ENCODE measurements around the gene SORBS1.

Gene SORBS1

GRCh38 chr10:95478935-95479334 lies 82.2 kb downstream of the SORBS1 start:
- Histone ChIP-seq H3K9me3 (ENCODE audit: control insufficient read depth, insufficient read depth, low read depth, low read length) (no peaks in the 10 kb centered on the region), H3K4me3 (ENCODE audit: low read depth, low read length) (no peak overlapping the region), H3K36me3 (ENCODE audit: control insufficient read depth in 2 of 2, insufficient read depth in 1 of 2, low read length in 2 of 2) (no peaks in the 10 kb centered on the region), H3K27ac (ENCODE audit: extremely low read depth, low read depth, low read length) (no peak overlapping the region), H3K4me1 (ENCODE audit: control insufficient read depth, insufficient read depth, low read length) (peaks cover 22% of the 10 kb centered on the region)
- 0 out of 2 replicates have a peak, but pooled peaks have one; percentile 26 for TF ChIP-seq IKZF3 (tag by site-specific recombination; IDR thresholded peaks at IDR 0.05)
- no peak for TF ChIP-seq ZBTB21 (tag by site-specific recombination; IDR thresholded peaks at IDR 0.05)
- ChIA-PET POLR2A (interaction anchor here (0.7 kb wide), 1 partner anchor 38 kb away, joined by 3 read pairs; no protein-coding TSS in a partner anchor), CTCF (interaction anchor here (0.6 to 1.5 kb wide), 6 partner anchors 26 to 125 kb away, joined by 3 to 4 read pairs (median 3); no protein-coding TSS in a partner anchor)

- Histone ChIP-seq H3K36me3 (ENCODE audit: control insufficient read depth in 2 of 2, insufficient read depth in 1 of 2, low read length in 2 of 2) (no peaks in the 10 kb centered on the region), H3K4me3 (ENCODE audit: low read depth, low read length) (no peak overlapping the region), H3K9me3 (ENCODE audit: control insufficient read depth, insufficient read depth, low read depth, low read length) (no peaks in the 10 kb centered on the region), H3K4me1 (ENCODE audit: control insufficient read depth, insufficient read depth, low read length) (peaks cover 26% of the 10 kb centered on the region), H3K27ac (ENCODE audit: extremely low read depth, low read depth, low read length) (no peak overlapping the region)
- POLR2A ChIA-PET: no interaction called here
- CTCF ChIA-PET: interaction anchor here (0.6 to 1.4 kb wide), 2 partner anchors 57 to 122 kb away, joined by 4 read pairs; no protein-coding TSS in a partner anchor
- TF ChIP-seq KLF17 (tag by site-specific recombination; IDR thresholded peaks at IDR 0.05) (no peak), PRDM1 (tag by site-specific recombination; IDR thresholded peaks at IDR 0.05) (peak; percentile 55), ZNF664 (tag by site-specific recombination; IDR thresholded peaks at IDR 0.05) (no peak), ZNF37A (tag by site-specific recombination; IDR thresholded peaks at IDR 0.05) (no peak)
Measured at GRCh38 chr10:95478185-95478584, 83.0 kb downstream of the SORBS1 start.

GRCh38 chr10:95477175-95477520 lies 84.0 kb downstream of the SORBS1 start:
- no peak overlapping the region for H3K4me3 ChIP-seq (ENCODE audit: low read depth, low read length)
- no peaks in the 10 kb centered on the region for H3K36me3 ChIP-seq (ENCODE audit: control insufficient read depth in 2 of 2, insufficient read depth in 1 of 2, low read length in 2 of 2)
- POLR2A ChIA-PET: no interaction called here
- peak overlapping the region; percentile 8; the same call in 1 of the 2 replicates for H3K27ac ChIP-seq (ENCODE audit: extremely low read depth, low read depth, low read length)
- CTCF ChIA-PET: no interaction called here
- H3K9me3 ChIP-seq (ENCODE audit: control insufficient read depth, insufficient read depth, low read depth, low read length): no peaks in the 10 kb centered on the region
- TF ChIP-seq ZNF488 (tag by site-specific recombination; IDR thresholded peaks at IDR 0.05) (no peak), ZNF341 (tag by site-specific recombination; IDR thresholded peaks at IDR 0.05; ENCODE audit: low read depth) (0 out of 2 replicates have a peak, but pooled peaks have one; percentile 34), ZNF518A (tag by site-specific recombination; conservative IDR thresholded peaks at IDR 0.05; ENCODE audit: low read depth) (no peak), ZNF621 (tag by site-specific recombination; IDR thresholded peaks at IDR 0.05) (no peak), KLF1 (tag by site-specific recombination; IDR thresholded peaks at IDR 0.05) (peak; percentile 66; the same call in 1 of the 2 replicates)
- H3K4me1 ChIP-seq (ENCODE audit: control insufficient read depth, insufficient read depth, low read length): peaks cover 26% of the 10 kb centered on the region

All from HEK293 (cell line).